Activated naive CD8-positive, alpha-beta T cell treated with anti-CD3 and anti-CD28 coated beads, Interleukin-2, amount 50 U/mL, for 16 hours (primary cell): Measurements from ENCODE around the gene PTCD1.
"Not testable (repeated sequence)": the region's sequence is repeated elsewhere in the genome, so short reads cannot be mapped to it uniquely, and the experiment has no call there.

Experiments used
- DNase-seq: peaks from one replicate; pipeline ENCODE4 v3.0.0-alpha.2; 2020; ENCODE audit warnings: low read depth, low spot score

Gene PTCD1

GRCh38 chr7:99389772-99390171 lies 48.8 kb downstream of the PTCD1 start:
- DNase-seq, result no peak

DNA sequence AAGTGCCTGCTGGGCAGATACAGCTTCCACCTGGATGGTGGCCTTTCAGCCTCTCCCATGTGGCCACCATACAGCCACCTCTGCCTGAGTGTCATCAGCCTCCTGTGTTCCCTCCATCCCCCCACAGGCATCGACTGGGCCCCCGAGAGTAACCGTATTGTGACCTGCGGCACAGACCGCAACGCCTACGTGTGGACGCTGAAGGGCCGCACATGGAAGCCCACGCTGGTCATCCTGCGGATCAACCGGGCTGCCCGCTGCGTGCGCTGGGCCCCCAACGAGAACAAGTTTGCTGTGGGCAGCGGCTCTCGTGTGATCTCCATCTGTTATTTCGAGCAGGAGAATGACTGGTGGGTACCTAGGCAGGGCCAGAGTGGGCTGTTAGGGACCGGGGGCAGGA lies 50.7 kb downstream of the PTCD1 start:
- no peak for DNase-seq

DNA sequence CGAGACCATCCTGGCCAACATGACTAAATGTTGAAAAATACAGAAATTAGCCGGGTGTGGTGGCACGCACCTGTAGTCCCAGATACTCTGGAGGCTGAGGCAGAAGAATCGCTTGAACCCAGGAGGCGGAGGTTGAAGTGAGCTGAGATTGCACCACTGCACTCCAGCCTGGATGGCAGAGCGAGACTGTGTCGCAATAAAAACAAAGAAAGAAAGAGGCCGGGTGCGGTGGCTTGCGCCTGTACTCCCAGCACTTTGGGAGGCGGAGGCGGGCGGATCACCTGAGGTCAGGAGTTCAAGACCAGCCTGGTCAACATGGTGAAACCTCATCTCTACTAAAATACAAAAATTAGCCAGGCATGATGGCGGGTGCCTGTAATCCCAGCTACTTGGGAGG lies 51.4 kb downstream of the PTCD1 start:
- DNase-seq, result not testable (repeated sequence)

- DNase-seq, result no peak
Observed at GRCh38 chr7:99386584-99387238, 51.9 kb downstream of the PTCD1 start.

DNA sequence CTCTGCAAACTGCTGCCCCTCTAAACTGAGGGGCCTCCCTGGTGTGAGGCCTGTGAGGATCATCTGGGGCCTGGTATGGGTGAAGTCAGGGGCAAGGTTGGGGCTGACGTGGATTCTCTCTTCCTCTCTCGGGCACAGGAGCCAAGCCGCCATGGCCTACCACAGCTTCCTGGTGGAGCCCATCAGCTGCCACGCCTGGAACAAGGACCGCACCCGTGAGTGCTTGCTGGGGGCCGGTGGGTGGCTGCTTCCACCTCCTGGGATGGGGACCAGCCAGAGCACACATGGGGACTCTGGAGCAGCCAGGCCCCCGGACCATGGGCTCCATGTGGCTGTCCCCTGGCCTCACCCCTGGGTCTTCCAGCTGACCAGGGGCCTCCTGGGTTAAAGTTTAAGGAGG lies 53.0 kb downstream of the PTCD1 start:
- no peak for DNase-seq

DNA sequence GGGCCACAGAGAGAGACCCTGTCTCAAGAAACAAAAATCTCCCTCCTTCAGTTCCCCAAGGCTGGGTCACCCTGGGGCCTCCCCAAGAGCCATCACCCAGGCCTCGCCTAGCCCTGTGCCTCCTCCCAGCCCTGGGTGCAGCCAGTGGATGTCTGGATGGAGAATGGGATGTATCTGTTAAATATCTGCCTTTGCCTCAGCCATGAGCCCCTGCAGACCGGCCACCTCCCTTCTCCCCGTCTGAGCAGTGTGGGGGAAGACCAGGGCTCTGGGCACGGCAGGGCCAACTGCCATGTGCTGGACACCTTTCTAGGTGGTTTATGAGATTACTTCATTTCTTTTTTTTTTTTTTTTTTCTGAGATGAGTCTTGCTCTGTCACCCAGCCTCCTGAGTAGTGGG lies 54.1 kb downstream of the PTCD1 start:
- no peak for DNase-seq

GRCh38 chr7:99383791-99384370 lies 54.7 kb downstream of the PTCD1 start:
- no peak for DNase-seq

GRCh38 chr7:99383203-99383602 lies 55.4 kb downstream of the PTCD1 start:
- DNase-seq, result no peak

DNA sequence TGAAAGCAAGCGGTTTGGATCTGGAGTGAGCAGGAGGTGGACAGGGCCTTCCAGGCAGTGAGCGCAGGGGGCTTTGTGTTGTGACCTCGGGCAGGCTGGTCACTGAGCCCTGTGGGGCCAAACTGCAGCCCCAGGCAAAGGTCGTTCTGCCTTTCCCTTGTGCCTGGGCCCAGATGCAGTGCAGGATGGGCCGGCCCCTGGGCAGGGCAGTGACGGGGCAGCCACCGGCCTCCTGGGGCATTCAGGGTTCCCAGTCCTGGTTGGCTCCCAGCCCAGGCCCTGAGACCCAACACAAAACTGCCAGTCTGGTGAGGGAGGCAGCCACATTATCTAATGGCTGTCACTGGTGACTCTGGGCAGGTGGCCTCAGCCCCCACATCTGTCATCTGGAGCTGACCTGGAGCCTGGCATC lies 56.9 kb downstream of the PTCD1 start:
- DNase-seq, result no peak

- DNase-seq, result peak; percentile 79
Observed at GRCh38 chr7:99380823-99381663, 57.6 kb downstream of the PTCD1 start.

GRCh38 chr7:99380032-99380822 lies 58.4 kb downstream of the PTCD1 start:
- DNase-seq, result no peak

- DNase-seq, result not testable (repeated sequence)
Observed at GRCh38 chr7:99379693-99380031, 58.9 kb downstream of the PTCD1 start.

DNA sequence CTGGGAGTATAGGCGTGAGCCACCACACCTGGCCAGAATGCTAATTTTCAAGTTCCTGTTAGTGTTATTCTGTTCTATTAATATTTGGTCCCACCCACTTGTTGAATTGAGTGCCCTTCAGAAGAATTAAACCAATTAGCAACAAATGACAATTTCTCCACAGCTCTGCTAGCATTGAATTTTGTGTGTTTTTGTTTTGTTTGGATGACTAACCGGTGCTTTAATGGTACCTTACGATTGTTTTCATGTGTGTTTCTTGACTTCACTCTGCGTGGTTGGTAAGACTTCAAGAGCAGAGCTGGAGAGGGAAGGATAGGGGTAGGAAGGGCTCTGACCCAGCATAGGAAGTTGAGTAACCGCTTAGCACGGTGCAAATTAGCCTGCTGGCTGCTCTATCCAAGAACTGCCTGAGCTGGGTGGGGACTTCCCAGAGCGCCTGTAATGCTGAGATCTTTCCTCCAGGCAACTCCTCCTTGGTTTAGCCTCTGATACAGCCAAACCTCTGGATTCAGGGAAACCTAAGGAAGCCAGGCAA lies 59.5 kb downstream of the PTCD1 start:
- no peak for DNase-seq

DNA sequence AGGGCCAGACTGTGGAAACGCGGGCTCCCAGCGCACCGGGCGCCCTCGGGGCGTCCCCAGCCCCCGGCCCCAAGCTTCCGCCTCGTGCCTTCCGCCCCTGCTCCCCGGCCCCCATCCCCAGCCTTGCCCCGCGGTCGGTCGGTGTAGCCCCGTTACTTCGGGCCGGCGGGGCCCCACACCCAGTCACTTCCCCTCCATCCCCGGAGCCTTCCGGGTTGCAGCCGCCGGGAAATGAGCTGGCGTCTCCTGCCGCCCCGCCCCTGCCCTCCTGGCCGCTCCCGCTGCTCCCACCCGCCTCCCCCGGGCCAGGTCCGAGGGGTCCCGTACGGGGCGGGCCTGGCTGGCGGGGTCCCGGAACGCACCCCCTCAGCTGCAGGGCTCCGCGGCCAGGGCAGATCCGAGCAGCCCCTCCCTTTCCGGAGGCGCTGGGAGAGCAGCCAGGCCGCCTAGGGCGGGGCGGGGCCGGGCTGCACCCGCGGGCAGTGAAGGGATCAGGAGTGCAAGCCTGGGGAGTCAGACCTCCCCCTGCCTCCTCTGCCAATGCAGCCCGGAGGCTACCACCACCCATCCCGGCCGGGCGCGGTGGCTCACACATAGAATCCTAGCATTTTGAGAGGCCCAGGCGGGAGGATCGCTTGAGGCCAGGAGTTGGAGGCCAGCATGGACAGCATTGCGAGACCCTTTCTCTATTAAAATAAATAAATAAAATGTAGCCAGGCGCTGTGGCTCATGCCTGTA lies 63.4 kb downstream of the PTCD1 start:
- no peak for DNase-seq

DNA sequence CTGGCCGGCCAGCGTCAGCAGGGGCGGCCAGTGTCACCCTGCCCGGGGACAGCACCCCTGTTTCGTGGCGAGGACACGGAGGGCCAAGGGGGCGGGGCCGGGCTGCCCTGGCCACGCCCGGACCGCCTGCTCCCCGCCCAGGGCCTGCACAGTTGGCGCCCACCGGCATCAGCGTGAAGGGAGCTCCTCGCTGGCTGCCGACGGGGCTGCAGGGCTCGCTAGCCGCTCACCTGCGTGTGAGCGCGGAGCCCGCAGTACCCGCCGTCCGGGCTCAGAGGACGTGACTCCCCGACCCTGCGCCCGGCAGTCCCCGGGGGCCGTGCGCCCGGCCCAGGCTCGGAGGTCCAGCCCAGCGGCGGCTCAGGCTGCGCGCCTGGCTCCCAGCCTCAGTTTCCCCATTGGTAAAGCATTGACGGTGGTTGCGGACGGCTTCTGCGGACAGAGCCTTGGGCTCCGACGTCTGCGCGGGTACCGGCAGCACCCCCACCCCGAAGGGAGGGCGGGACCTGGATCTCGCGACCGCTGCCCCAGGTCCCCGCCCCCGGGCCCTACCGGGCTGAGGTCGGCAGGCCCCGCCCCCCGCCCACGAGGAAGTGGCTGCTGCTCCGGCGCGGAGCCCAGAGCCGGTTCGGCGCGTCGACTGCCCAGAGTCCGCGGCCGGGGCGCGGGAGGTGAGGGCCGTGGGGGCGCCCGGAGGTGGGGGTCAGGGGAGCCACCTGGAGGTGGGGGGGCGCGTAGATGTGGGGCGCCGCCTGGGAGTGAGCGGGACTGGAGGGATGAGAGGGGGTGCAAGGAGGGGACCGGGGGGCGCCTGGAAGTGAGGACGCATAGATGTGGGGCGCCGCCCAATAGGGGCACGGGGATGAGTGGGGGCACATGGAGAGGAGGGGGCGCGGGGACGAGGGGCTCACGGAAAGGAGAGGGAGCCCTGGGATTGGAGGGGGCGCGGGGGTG lies 64.2 kb downstream of the PTCD1 start, which contains the start of gene ARPC1B:
Gene ARPC1B, plus strand, starts transcription at position 620 of the 954 bp plus-strand sequence. CDS start 10,985 bp downstream, outside the sequence.
- peak; percentile 80 for DNase-seq

- DNase-seq, result no peak
Observed at GRCh38 chr7:99373091-99374066, 65.2 kb downstream of the PTCD1 start.

DNA sequence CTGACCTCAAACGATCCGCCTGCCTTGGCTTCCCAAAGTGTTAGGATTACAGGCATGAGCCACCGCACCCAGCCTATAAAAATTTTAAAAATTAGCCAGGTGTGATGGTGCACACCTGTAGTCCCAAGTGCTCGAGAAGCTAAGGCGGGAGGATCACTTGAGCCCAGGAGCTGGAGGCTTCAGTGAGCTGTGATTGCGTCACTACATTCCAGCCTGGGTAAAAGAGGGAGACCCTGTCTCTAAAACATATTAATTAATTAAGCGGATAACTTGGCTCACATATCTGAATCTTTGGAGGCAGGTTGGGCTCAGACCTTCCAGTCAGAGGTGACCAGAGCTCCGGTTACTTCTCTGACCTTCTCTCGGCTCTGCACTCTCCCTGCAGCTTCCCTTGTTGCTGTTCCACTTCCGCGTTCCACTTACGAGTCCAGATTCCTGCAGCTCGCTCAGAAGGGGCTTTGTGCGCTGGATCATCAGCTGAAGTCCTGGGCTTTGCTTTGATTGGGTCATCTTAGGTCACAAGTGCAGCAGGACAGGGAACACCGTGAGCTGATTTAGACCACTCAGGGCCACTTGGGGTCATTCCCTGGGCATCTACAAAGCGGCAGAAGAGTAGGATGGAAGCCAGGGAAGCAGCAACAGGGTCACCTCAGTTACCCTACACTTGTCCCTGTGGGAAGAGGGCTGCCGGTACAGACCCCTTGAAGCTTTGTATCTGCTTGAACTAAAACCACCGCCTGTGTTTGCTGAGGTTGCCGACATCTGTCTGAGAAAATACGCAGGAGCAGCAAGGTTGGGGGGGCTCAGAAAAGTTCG lies 66.1 kb downstream of the PTCD1 start:
- no peak for DNase-seq
